ENCODE data around the gene ZFYVE28. TPM values are rescaled to one million over a fixed set of nuclear protein-coding genes. Genes with fewer than 3 reads are reported as not detected.
A peak's percentile ranks its signal among the peaks of the same experiment; 100 is the strongest.

ZFYVE28 gene
- total and polyA plus RNA-seq, 2 of the 8 experiments (the other 6 are each of a cell fraction or from before 2014, with no cell fraction given) = 1.7 to 4.9 TPM

GRCh38 chr4:2337131-2337723, 81.2 kb downstream of the ZFYVE28 start:
- Histone ChIP-seq H2BK20ac (ENCODE audit: low read length) (no peak overlapping the region), H4K8ac (ENCODE audit: extremely low read depth, insufficient read depth, low read length) (no peak overlapping the region), H3K23me2 (ENCODE audit: low read depth, low read length) (peaks cover 4% of the 10 kb centered on the region; the same call in 1 of the 2 replicates), H3K4me3 (ENCODE audit: extremely low read depth in 1 of 4, insufficient read depth in 2 of 4, low read depth in 3 of 4, low read length in 4 of 4) (no peak overlapping the region), H3K14ac (ENCODE audit: insufficient read length) (no peak overlapping the region), H3K27ac (ENCODE audit: low read depth, low read length) (no peak overlapping the region), H3K18ac (ENCODE audit: extremely low read depth, low read length) (no peak overlapping the region), H3K23ac (ENCODE audit: insufficient read length) (no peak overlapping the region), H3K56ac (replicated peaks; ENCODE audit: insufficient read length, low read depth, low read length) (no peak overlapping the region), H4K5ac (ENCODE audit: insufficient read length, low read depth, low read length) (no peak overlapping the region), H2BK120ac (replicated peaks; ENCODE audit: low read depth, low read length) (no peak overlapping the region), H3K79me1 (ENCODE audit: low read depth, low read length) (no peaks in the 10 kb centered on the region; the same call in 1 of the 2 replicates), H4K91ac (replicated peaks; ENCODE audit: insufficient read length, low read length) (no peak overlapping the region), H3K36me3 (ENCODE audit: control insufficient read depth in 2 of 4, insufficient read depth in 4 of 4, low read length in 3 of 4) (no peaks in the 10 kb centered on the region), H3K4ac (replicated peaks; ENCODE audit: insufficient read length, low read depth, low read length) (no peak overlapping the region), H3K9me3 (ENCODE audit: insufficient read depth in 2 of 2, low read depth in 1 of 2, low read length in 1 of 2) (no peaks in the 10 kb centered on the region), H4K20me1 (replicated peaks in 1 of 2; ENCODE audit: control insufficient read depth in 1 of 2, insufficient read depth in 2 of 2, low read length in 2 of 2) (no peaks in the 10 kb centered on the region), H3K4me2 (ENCODE audit: insufficient read depth in 1 of 2, low read depth in 2 of 2, low read length in 2 of 2) (no peak overlapping the region), H2BK5ac (ENCODE audit: low read depth, low read length) (no peak overlapping the region), H2AK5ac (ENCODE audit: low read depth, low read length) (peak overlapping the region; percentile 65; the same call in 1 of the 2 replicates), H3K79me2 (ENCODE audit: control insufficient read depth in 1 of 2, insufficient read depth in 2 of 2, low read length in 2 of 2) (no peaks in the 10 kb centered on the region), H2AFZ (ENCODE audit: low read length) (no peak overlapping the region), H3K4me1 (replicated peaks in 1 of 4; ENCODE audit: control insufficient read depth in 3 of 4, insufficient read depth in 4 of 4, low read length in 3 of 4) (peaks cover 0 to 18% (median 4%) of the 10 kb centered on the region in 4 experiments; a peak in 6 of 7 replicates), H3K27me3 (replicated peaks in 1 of 4; ENCODE audit: control insufficient read depth in 3 of 4, extremely low read depth in 1 of 4, insufficient read depth in 3 of 4, low read length in 3 of 4) (no peaks in the 10 kb centered on the region), H2BK12ac (ENCODE audit: low read depth, low read length) (no peak overlapping the region), H3K9ac (replicated peaks in 1 of 4; ENCODE audit: extremely low read depth in 1 of 4, low read depth in 3 of 4, low read length in 3 of 4) (no peak overlapping the region), H2BK15ac (ENCODE audit: low read length) (no peak overlapping the region)
- DNase-seq (ENCODE audit: low read depth in 1 of 2, low spot score in 2 of 2) (peak in 1 of 2 experiments; percentile 41), FAIRE-seq (no peak)
- CTCF ChIA-PET (ENCODE audit: partially characterized antibody) = interaction anchor here (1.0 to 1.4 kb wide), 2 partner anchors 30 to 117 kb away, joined by 3 to 5 read pairs; no protein-coding TSS in a partner anchor
- WGBS, 2 experiments (ENCODE audit: extremely low coverage in 1 of 2, insufficient coverage in 1 of 2, insufficient read length in 1 of 2, insufficient replicate concordance in 2 of 2, low coverage in 1 of 2, low lambda C conversion rate in 2 of 2, missing lambda C conversion rate in 1 of 2) = 94% methylated on average over 15 of the region's 20 CpGs; no CpG with 5 or more reads in 1 of the 2 experiments
- POLR2A ChIA-PET (ENCODE audit: partially characterized antibody) = interaction anchor here (0.7 to 1.5 kb wide), 2 partner anchors 75 to 1957 kb away, joined by 3 read pairs; partner anchors contain the start of gene MXD4
- no peak for TF ChIP-seq BRCA1 (IDR thresholded peaks at IDR 0.05; ENCODE audit: low read depth, low read length)
- TF ChIP-seq JUN (IDR thresholded peaks at IDR 0.05; ENCODE audit: low read depth, low read length) = no peak
- TF ChIP-seq CHD2 (IDR thresholded peaks at IDR 0.05; ENCODE audit: low read length) = no peak
- TF ChIP-seq KDM4A (IDR thresholded peaks at IDR 0.05; ENCODE audit: low read depth, low read length, severe bottlenecking) = no peak
- no peak for TF ChIP-seq CEBPB (IDR thresholded peaks at IDR 0.05; ENCODE audit: low read depth, low read length)
- TF ChIP-seq TAF1 (IDR thresholded peaks at IDR 0.05; ENCODE audit: low read depth, low read length) = no peak
- TF ChIP-seq POU5F1 (IDR thresholded peaks at IDR 0.05; ENCODE audit: low read depth, low read length) = no peak
- TF ChIP-seq RFX5 (IDR thresholded peaks at IDR 0.05; ENCODE audit: borderline replicate concordance, low read depth, low read length) = no peak
- TF ChIP-seq TAF7 (optimal IDR thresholded peaks at IDR 0.05; ENCODE audit: borderline replicate concordance, low read depth, low read length) = no peak
- TF ChIP-seq ATF3 (IDR thresholded peaks at IDR 0.05; ENCODE audit: insufficient read depth, low read depth, low read length) = no peak
- no peak for TF ChIP-seq ASH2L (IDR thresholded peaks at IDR 0.05; ENCODE audit: low read length)
- no peak for TF ChIP-seq CTBP2 (IDR thresholded peaks at IDR 0.05; ENCODE audit: borderline replicate concordance, insufficient read depth, insufficient read length, low read length)
- TF ChIP-seq FOSL1 (IDR thresholded peaks at IDR 0.05; ENCODE audit: insufficient read depth, low read depth, low read length) = no peak

Data from H1 (cell line).